GM18508 (cell line): ENCODE data around the gene FARP1.
A peak's percentile ranks its signal among the peaks of the same experiment; 100 is the strongest.

Source experiments
- ATAC-seq: cut with Tn5 transposase; IDR thresholded peaks from one replicate; pipeline ENCODE4 v1.9.1; 2021; ENCODE audit warnings: moderate number of reproducible peaks; ENCODE audit not compliant: insufficient read depth, unreplicated experiment

FARP1 gene

GRCh38 chr13:98468929-98469328 lies 326.0 kb downstream of the FARP1 start:
- ATAC-seq = no peak

DNA sequence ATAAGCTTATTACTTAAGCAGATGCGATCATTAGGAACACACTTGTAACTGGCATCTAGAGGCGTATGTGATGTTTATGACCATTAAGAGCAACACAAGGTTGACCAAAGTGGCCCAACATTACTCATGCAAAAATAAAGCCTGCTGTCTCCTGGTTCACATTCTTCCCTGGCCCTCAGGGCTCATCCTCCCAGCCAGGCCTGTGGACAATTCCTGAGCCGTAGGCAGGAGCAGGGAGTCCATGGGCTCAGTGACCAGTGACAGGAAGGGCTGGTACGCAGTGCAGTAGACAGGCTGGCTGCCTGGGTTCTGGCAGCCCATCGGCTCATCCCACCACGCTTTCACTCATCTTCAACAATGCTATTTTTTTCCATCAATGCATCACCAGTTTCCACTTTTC lies 328.0 kb downstream of the FARP1 start:
- no peak for ATAC-seq

- no peak for ATAC-seq
Measured at GRCh38 chr13:98471934-98472333, 329.0 kb downstream of the FARP1 start.

GRCh38 chr13:98473135-98473787 lies 330.4 kb downstream of the FARP1 start:
- no peak for ATAC-seq

DNA sequence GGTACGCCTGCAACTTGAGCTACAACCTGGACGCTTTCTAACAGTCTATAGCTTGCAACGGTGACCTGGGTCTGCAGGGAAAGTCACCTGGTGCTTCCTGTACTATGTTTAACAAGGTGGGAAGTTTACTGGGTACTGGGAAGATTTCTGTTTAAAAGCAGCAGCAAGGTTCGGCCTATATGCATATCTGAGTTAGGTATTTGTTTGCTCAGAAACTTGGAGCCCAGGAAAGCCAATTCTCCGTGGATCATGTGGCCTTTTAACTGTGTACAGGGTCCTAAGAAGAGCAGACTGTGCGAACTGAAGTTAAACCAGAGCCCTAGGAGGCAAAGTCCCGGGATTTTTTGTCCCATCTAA lies 330.9 kb downstream of the FARP1 start:
- ATAC-seq = no peak

DNA sequence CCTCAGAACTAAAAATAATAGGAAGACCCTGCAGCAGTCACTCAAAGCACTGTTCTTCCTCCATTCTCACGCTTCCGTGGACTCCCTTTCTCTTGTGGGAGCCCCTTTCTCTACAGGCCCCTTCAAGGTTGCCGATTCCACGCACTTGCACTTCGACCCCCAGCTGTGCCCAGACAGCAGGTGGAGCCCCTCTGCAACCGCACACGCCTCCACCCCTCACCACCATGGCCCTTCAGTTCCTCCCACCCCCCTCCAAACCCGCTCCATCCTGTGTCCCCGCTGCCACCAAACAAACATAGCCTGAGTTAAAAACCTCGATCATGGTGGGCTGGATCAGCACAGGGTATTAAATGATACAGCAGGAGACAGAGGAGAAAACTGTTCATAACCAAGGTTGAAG lies 331.4 kb downstream of the FARP1 start:
- no peak for ATAC-seq

GRCh38 chr13:98474761-98475160 lies 331.9 kb downstream of the FARP1 start:
- no peak for ATAC-seq

DNA sequence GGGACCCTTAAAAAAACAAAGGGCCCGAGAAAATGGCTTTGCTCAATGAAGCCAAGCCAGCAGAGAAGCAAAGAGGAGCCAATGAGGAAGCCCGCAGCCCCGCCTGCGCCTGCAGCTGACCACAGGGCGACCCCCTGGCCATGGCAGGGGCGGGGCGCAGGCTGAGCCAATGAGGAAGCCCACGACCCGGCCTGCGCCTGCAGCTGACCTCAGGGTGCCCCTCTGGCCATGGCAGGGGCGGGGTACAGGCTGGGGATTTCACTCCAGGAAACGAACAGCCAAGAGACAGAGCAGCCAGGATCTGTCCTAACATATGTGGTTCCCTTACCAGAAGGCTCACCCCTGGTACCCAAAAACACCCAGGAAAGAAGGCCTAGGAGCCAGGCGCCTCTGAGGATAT lies 332.6 kb downstream of the FARP1 start:
- ATAC-seq = no peak

DNA sequence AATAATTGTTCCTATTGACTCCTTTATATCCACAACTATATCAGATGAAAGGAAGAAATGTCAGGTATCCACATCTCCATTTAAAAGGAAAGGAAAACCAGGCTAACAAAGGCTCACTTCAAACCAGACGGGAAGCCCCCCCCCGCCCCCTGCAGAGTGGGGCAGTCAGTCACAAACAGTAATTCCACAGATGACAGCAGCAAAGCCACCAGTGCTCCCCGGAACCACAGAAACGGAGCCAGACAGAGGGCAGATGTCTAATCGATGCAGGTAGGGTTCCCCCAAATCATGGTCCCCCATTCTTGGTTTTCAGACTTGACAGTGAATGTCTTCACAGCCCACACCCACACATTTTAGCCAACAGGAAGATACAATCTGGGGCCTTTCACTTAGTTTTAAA lies 333.2 kb downstream of the FARP1 start:
- ATAC-seq = peak; percentile 1

DNA sequence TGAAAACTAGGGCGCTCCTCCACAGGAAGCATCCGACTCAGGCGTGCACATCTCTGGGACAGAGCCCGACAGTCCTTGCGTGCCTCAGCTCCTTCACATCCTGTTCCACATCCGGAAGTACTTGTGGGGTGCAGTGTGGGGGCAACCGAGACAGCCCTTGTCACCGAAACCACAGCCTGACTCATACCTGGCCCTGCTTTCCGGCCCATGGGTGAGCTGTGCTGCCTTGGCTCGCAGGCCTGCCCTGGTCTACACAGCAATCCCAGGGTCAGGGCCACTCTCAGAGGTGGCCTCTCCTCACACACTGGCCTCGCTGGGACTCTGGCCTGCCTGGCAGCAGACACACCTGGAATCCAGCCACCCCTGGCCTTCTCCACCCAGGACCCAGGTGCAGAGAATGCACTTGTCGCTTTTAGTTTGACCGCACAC lies 333.7 kb downstream of the FARP1 start:
- ATAC-seq = peak; percentile 84

GRCh38 chr13:98478189-98479129 lies 335.6 kb downstream of the FARP1 start:
- peak; percentile 64 for ATAC-seq

- no peak for ATAC-seq
Measured at GRCh38 chr13:98479496-98480003, 336.7 kb downstream of the FARP1 start.

DNA sequence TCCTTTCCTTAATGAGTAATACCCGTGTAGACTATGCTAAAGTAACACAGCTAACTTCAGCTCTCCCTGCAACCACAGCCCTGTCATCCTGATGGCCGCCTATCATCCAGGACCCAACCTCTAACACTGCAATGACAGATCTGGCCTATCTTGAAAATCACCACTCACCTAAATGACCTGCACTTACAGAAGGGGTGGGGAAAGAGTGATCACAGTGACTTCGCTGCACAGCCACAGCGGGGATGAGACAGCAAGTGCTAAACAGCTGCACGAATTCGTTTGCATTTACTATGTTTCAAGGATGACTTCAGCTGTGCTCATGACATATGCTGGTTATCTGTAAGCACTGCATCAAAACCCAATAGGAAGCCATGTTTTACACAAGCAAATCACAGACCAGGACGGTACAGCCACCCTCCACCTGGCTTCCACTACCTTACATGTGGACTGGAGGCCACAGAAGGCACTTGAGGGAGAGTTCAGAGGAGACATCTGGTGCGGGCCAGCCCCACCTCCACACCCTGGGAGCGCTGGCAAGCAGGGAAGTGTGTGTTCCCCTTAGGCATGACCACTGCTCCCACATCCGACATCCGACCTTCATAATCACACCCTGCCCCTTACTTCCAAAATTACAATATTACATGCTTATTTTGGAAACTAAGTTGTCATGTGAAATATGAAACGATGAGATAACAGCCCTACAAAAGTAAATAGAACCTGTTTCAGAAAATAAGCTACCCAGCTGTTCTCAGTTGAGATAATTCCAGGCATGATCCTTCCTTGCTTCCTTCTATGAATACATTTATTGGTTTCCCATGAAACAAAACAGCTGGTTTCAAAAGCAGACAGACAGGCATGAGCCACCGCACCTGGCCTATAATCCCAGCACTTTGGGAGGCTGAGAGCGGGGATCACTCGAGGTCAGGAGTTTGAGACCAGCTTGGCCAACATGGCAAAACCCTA lies 338.3 kb downstream of the FARP1 start:
- ATAC-seq = no peak

DNA sequence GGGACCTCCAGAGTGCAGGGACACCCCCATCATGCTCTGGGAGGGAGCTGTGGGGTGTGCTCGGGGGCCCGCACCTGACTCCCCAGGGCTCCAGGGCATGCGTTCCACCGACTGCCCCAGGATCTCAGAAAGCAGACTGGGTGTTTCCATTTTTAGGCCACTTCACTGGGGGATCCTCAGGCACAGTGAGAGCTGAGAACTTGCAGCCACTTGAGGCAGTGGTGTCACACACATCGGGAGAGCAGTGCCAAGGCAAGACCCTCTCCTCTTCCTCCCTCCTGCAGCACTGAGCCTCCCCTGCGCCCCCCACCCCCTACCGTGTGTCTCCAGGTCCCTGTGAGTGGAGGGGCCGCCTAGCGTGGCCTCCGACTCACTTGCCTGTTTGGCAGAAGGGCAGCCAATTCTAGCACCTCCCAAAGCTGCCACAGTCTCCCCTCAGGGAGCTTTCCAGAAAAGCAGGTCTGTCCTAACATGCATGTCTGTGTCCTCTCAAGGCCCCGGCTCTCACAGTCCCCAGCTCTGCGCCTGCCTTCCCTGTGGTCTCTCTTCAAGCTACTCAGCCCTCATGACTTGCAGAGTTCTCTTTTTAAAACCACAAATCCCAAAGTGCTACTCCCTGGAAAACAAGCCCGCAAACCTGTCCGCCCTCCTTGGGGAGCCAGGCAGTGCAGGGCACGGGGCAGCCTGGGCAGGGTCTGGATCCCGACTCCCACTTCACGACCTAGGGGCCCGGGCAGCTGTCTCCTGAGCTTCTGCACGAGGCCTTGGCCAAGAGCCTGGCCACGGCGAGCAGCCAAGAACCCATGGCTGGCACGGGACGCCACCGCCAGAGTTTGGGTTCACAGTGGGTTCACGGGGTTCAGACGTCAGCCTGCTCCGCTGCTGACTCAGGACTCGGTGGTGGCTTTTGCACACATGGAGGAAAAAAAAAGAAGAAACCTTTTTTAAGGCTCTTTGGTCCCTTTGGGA lies 339.9 kb downstream of the FARP1 start:
- ATAC-seq = no peak

DNA sequence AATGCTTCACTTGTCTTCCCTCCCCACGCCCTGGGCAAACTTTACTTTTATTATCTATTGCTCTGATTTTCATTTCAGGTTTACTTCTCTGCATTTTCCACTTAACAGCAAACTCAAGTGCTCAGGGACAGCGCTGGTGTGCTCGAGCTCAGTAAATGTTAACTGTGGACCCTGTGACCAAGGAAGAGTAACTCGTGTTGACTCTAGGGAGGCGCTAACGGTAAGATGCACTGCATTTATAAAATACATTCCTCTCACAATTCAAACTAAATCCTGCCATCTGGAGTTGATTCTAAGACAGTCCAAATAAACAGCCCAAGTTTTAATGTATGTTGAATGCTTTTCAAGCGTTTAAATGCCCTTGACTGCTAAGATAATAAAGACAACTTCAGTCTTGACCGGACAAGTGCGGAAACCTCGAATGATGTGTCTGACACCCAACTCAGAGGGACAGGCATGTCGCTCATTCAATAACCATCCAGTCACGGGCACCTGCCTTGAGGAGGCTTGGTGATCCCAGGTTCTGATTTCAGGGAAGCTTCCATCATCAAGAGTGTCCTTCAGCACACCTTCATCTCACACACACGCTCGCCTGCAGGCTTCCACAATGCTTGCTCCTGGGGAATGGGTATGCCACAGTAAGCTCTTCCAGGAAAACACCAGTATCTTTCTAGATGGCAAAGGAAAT lies 340.9 kb downstream of the FARP1 start:
- no peak for ATAC-seq

GRCh38 chr13:98484289-98485219 lies 341.7 kb downstream of the FARP1 start:
- peak; percentile 38 for ATAC-seq

DNA sequence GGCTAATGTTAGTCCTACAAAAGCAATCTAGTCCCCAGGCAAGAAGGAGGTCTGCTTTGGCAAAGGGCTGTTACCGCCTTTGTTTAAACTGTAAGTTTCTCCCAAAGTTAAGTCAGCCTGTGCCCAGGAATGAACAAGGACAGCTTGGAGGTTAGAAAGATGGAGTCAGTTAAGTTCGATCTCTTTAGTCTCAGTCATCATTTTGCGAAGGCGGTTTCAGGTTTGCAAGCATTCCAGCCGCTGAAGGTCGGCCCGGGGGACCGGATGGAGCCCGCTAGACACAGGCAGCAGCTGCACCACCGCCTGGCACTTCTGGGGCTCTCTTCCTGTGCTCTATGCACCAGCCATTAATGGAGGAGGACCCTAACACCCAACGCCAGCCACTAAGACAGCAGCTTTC lies 342.7 kb downstream of the FARP1 start:
- ATAC-seq = no peak

- no peak for ATAC-seq
Measured at GRCh38 chr13:98486412-98486811, 343.5 kb downstream of the FARP1 start.
